ENCODE data around the gene DYNC2I2.

DNA sequence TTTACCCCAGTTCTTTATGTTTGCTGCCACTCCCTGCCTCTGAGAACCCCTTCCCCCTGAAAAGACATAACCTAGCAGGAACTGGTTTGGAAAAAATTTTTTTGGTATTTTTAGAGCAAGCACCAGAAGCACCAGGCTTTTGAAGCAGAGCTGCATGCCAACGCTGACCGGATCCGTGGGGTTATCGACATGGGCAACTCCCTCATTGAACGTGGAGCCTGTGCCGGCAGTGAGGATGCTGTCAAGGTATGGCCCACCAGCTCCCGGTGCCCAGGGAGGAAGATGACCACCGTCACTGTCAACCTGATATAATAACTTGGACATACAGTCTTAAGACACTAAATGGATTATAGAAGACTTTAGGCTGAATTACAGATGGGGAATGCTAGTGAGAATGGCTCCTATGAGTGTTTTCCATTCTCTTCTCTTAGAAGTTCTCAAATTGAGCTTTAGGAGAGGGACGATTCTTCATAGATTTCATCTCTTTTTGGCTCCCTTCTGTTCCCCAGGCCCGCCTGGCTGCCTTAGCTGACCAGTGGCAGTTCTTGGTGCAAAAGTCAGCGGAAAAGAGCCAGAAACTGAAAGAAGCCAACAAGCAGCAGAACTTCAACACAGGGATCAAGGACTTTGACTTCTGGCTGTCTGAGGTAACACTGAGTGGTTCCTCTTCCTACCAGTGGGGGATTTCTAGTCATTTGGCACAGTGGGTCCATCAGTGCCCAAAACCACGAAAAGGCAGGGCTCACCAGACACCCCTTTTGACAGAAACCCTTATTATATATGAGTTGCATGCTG lies 44.9 kb downstream of the DYNC2I2 start:
- TF ChIP-seq, protein P1, sequence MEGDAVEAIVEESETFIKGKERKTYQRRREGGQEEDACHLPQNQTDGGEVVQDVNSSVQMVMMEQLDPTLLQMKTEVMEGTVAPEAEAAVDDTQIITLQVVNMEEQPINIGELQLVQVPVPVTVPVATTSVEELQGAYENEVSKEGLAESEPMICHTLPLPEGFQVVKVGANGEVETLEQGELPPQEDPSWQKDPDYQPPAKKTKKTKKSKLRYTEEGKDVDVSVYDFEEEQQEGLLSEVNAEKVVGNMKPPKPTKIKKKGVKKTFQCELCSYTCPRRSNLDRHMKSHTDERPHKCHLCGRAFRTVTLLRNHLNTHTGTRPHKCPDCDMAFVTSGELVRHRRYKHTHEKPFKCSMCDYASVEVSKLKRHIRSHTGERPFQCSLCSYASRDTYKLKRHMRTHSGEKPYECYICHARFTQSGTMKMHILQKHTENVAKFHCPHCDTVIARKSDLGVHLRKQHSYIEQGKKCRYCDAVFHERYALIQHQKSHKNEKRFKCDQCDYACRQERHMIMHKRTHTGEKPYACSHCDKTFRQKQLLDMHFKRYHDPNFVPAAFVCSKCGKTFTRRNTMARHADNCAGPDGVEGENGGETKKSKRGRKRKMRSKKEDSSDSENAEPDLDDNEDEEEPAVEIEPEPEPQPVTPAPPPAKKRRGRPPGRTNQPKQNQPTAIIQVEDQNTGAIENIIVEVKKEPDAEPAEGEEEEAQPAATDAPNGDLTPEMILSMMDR (IDR thresholded peaks at IDR 0.05; ENCODE audit: extremely low read depth in 1 of 2, insufficient read depth in 1 of 2, low read depth in 1 of 2, low read length in 2 of 2), result no peak
- TF ChIP-seq POLR2A (IDR thresholded peaks at IDR 0.05; ENCODE audit: low read depth, low read length) (no peak), JUN (IDR thresholded peaks at IDR 0.05; ENCODE audit: borderline replicate concordance, insufficient read depth, insufficient read length, low read depth) (no peak), GATA2 (IDR thresholded peaks at IDR 0.05; ENCODE audit: insufficient read depth, insufficient read length, low read depth, low read length) (no peak), EZH2 (IDR thresholded peaks at IDR 0.05; ENCODE audit: borderline replicate concordance, low read depth, low read length, severe bottlenecking) (no peak), POLR2AphosphoS5 (IDR thresholded peaks at IDR 0.05; ENCODE audit: insufficient read depth, low read depth, low read length) (no peak), MYC (IDR thresholded peaks at IDR 0.05; ENCODE audit: low read depth, low read length) (no peak), FOS (IDR thresholded peaks at IDR 0.05; ENCODE audit: borderline replicate concordance, insufficient read depth, low read length) (no peak)
- TF ChIP-seq, protein P2, sequence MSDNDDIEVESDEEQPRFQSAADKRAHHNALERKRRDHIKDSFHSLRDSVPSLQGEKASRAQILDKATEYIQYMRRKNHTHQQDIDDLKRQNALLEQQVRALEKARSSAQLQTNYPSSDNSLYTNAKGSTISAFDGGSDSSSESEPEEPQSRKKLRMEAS (IDR thresholded peaks at IDR 0.05; ENCODE audit: insufficient read depth, insufficient read length), result no peak

All from endothelial cell of umbilical vein (primary cell).